HG02610 (cell line): Measurements from ENCODE around the gene BCKDHB.
A peak's percentile ranks its signal among the peaks of the same experiment; 100 is the strongest.
"Not testable (repeated sequence)": the region's sequence is repeated elsewhere in the genome, so short reads cannot be mapped to it uniquely, and the experiment has no call there.

Source experiments
- ATAC-seq: cut with Tn5 transposase; IDR thresholded peaks from one replicate; pipeline ENCODE4 v1.9.1; 2021; ENCODE audit warnings: mild to moderate bottlenecking, moderate library complexity; ENCODE audit not compliant: unreplicated experiment

The BCKDHB gene

DNA sequence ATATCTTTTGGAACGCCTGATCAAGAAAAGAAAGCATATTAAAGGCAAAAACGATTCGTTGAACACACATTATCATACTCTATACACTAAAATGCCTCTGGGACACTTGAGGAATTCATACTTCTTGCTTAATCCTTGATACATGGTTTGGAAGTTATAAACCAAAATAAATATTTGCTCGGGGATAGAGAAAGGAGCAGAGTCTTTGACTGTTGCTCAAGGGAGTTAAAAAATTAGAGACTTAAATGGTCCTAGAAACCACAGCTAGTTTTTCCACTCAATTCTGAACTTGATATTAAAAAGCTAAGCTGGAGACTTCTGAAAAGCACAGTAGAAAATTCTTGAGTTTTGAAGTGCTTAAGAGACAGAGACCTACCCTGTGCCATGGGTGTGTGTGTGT, 98.9 kb downstream of the BCKDHB start:
- ATAC-seq: no peak

DNA sequence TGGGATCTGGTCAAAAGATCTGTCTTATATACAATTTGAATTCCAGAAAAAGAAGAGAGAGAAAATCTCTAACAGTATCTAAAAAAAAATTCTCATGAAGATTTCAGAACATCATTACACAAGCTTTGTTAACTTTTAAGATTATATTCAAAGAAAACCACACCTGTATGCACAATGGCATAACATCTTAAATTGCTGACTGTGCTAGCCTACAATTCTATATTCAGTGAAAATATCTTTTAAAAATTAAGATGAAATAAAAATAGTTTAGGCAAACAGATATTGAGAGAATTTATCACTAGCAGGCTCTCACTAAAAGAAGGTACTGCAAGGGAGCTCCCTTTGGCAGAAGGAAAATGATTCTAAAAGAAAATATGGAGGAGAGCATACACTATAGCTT, 100.3 kb downstream of the BCKDHB start:
- ATAC-seq: no peak

DNA sequence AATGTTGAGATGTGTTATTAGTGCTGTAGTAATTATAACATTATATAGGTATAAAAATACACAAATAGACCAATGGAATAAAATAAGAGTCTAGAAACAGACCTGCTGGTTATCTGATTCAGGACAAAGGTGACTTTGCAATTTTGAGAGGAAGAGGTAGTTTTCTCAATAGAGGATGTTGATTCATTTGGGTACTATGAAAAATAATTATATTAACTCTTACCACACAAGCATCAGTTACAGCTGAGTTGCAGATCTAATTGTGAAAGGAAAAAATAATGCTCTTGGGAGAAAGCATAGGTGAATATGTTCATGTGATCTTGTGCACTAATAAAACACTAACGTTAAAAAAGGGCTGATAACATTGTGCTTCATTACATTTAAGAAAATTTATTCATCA, 103.0 kb downstream of the BCKDHB start:
- ATAC-seq: no peak

DNA sequence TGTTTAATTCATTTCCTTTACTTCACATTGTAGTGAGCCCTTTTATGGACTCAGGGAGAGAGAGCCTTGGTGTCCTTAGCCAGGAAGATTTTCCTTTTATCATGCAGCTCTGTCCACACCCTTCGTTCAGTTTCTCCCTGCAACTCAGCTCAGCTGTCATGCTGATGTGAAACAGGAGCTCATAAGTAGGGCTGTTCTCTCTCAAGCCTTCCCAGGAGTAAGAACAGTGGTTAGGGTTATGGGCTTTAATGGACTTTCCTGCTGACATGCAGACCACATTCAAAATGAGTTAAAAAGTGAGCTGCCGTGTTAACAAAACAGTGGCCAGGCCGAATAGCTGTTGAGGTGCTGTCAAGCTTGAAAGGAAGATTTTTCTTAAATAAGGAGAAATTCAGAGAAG, 104.1 kb downstream of the BCKDHB start:
- ATAC-seq: peak; percentile 78

DNA sequence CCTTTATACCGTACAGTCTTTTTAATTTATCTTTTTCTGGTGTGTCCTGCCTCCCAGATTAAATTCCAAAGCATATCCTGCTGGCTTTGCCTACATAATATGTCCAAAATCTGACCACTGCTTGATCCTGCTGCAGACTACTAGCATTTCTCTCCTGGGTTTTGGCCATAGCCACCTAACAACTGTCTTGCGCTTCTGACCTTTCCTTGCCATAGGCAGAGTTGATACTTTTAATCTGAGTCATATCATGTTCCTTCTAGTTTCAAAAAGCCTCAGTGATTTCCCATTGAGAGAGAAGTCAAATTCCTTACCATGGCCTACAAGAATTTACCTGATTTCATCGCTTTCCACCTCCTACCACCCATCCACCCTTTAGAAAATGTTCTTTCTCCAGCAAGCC, 104.8 kb downstream of the BCKDHB start:
- ATAC-seq: peak; percentile 44

DNA sequence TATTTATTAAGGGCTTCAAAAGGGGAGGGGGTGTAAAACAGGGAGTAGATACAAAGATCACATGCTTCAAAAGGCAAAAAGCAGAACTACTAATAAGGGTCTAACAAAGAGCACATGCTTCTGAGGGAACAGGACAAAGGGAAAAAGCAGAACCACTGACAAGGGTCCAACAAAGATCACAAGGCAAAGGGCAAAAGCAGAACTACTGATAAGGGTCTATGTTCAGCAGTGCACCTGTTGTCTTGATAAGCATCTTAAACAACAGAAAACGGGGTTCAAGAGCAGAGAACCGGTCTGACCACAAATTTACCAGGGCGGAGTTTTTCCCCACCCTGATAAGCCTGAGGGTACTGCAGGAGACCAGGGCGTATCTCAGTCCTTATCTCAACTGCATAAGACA, 105.4 kb downstream of the BCKDHB start:
- ATAC-seq: not testable (repeated sequence)

GRCh38 chr6:80214436-80215022, 108.1 kb downstream of the BCKDHB start:
- peak; percentile 65 for ATAC-seq

GRCh38 chr6:80215063-80215462, 108.6 kb downstream of the BCKDHB start:
- no peak for ATAC-seq

DNA sequence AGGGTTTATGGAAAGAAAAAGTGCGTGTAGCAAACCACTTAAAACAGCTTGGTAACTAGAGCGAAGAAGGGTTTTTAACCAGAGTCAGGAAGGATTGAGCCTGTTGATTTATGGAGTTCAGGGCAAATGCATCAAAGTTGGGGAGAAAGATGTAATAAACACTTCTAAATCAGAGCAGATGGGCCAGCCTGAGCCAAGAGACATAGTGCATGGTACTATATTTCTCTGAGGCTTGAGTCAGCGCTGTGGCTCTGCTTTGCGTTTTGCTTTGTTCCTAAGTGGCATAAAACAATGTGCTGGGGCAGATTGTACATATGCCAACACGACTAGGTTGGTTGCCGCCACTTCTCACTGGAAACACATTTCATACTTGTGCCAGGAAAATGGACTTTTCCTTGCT, 111.3 kb downstream of the BCKDHB start:
- no peak for ATAC-seq

DNA sequence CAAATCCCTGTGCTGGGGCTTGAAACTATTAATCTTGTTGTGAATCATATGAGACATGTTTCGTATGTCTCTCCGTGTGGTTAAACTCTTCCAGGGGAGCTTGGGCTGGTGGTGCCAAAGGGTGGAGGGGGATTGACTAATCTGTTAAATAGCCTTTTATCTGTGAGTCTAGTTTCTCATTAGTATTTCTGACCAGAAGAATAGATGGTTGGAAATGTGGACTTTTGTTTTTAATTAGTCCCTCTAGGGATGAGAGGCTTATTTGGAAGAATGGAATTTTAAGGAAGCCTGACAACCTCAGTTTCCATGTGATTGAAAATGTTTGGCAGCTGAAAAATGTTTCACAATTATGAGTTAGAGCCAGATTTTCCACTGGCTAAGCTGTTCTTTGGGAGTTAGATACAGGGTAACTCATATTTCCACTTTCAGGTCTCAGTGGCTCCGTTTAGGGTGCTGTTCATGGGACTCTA, 117.3 kb downstream of the BCKDHB start:
- no peak for ATAC-seq

GRCh38 chr6:80226151-80226550, 119.7 kb downstream of the BCKDHB start:
- no peak for ATAC-seq

DNA sequence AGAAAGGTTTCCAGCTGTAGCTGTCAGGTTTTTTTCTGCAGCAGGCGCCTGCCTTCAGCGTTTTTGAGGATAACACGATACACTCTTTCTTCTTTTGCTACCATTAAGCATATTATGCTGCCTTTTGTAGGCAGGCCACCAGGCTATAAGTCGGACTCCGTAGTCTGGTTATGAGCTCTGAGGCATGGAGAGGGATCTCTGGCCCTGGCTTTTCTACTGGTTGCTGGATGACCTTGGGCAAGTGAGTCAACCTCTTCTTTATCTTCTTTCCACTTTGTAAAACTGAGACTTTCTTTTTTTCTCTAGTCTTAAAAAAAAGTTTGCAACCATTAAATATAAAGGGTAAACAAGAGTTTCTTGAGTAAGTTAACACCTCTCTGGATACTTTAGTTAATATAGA, 120.2 kb downstream of the BCKDHB start:
- no peak for ATAC-seq

GRCh38 chr6:80227545-80228105, 121.2 kb downstream of the BCKDHB start:
- no peak for ATAC-seq

- ATAC-seq: no peak
These were observed 126.8 kb downstream of the BCKDHB start for GRCh38 chr6:80233262-80233661.

DNA sequence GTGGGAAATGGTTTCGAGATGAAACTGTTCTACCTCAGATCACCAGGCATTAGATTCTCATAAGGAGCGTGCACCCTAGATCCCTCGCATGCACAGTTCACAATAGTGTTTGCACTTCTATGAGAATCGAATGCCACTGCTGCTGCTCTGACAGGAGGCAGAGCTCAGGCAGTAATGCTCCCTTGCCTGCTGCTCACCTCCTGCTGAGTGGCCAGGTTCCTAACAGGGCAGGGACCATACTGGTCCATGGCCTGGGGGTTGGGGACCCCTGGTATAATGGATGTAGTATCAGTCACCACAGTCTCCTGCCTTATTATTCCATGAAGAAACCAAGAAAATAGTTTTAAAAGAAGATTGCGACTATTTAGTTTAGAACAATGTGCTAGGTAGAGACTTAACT, 127.5 kb downstream of the BCKDHB start:
- no peak for ATAC-seq

- no peak for ATAC-seq
These were observed 127.9 kb downstream of the BCKDHB start for GRCh38 chr6:80234401-80234800.

- ATAC-seq: no peak
These were observed 128.4 kb downstream of the BCKDHB start for GRCh38 chr6:80234908-80235307.

- ATAC-seq: no peak
These were observed 129.2 kb downstream of the BCKDHB start for GRCh38 chr6:80235647-80236046.

GRCh38 chr6:80238754-80239153, 132.3 kb downstream of the BCKDHB start:
- ATAC-seq: not testable (repeated sequence)

GRCh38 chr6:80245043-80245442, 138.6 kb downstream of the BCKDHB start:
- ATAC-seq: no peak

DNA sequence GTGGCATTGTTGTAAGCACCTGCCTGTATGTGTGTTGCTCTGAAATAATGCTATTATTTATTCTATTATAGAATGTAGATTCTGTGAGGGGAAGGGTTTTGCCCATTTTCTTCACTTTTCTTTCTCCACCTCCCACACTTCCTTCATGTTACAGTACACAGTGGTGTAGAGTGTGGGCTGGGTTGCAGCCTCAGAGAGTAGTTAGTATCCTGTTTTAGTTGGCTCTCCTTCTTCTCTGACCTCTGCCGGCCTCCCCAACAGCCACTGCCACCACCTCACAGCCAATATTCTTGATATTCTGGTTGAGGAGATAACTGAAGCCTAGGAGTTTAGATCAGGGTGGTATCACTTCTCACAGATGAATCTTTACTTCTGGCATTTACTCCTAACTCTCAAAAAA, 143.4 kb downstream of the BCKDHB start:
- ATAC-seq: peak; percentile 15

DNA sequence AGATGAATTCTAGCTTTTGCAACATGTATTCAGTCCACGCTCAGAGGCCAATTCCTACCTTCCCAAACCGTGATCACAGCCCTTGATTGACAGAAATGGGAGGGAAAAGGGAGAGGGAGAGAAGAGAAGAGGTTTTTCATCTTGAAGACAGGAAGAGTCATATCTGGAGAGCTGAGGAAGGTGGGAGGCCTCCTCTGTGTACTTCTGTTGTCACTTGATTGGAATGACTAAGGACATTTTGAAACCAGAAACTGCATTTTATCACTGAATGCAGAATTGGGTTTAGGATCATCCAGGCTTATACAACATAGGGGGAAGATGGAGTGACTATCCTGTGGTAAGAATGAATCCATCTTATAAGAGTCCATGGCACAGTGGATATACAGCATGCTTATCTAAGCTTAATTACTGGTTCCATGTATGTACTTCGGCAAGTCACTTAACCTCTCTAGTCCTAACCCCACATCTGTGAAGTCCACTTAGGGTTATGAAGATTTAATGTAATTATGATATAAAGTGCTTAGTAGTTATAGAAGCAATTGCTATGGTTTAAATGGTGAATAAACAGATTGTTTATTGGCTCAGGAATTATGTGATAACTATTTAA, 144.0 kb downstream of the BCKDHB start:
- ATAC-seq: peak; percentile 58

DNA sequence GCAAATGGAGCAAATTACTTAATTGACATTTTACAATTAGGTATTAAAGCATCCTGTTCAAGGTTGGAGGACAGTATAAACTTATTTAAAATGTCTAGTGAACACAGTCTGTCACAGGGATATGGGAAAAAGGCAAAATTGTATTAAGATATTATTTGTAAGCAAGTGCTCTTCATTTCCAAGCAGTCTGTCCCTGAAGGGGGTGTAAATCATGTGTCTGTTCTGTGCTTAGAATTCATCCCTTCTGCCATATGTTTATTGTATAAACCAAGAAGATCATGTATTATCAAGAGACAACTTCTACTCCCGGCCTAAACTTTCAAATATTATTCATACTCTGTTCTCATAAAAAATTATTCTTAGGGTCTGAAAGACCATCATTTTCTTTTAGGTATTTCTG, 144.8 kb downstream of the BCKDHB start:
- ATAC-seq: no peak
